H1 (cell line): ENCODE results near the gene SLTM. TPM values are rescaled to one million over a fixed set of nuclear protein-coding genes. Genes with fewer than 3 reads are reported as not detected.

Experiments used
- CTCF ChIA-PET: fragments of 300-600 bp; sonication (Branson Sonifier 250); formaldehyde crosslinking; loops from one replicate; lab custom pipeline; 2021; ENCODE audit not compliant: partially characterized antibody; lab: Charles Lee
- POLR2A ChIA-PET: fragments of 300-600 bp; sonication (Branson Sonifier 250); formaldehyde crosslinking; loops from one replicate; lab custom pipeline; 2021; ENCODE audit warnings: inconsistent platforms; ENCODE audit not compliant: partially characterized antibody; lab: Charles Lee
- DNase-seq, 2 experiments: peaks; one replicate each; pipeline versions ENCODE4 v3.0.0 to v3.0.0-alpha.2; 2010 to 2022; ENCODE audit warnings: low spot score in 2 of 2, low read depth in 1 of 2, mixed read lengths in 1 of 2
- FAIRE-seq: peaks from 2 replicates; lab custom pipeline; 2011; peaks lifted over from hg19 to GRCh38; lab: Jason Lieb, UNC
- H2AFZ ChIP-seq: 2 replicates; pipeline ENCODE4 v1.8.1; 2012; ENCODE audit warnings: low read length, inconsistent platforms
- H2AK5ac ChIP-seq: 2 replicates; pipeline ENCODE4 v1.6.1; 2013; ENCODE audit warnings: low read depth, low read length
- H2BK120ac ChIP-seq: replicated peaks from 2 replicates; pipeline ENCODE3; 2013; ENCODE audit warnings: low read depth, low read length, inconsistent platforms
- H2BK12ac ChIP-seq: 2 replicates; pipeline ENCODE4 v1.6.1; 2013; ENCODE audit warnings: low read depth, low read length
- H2BK15ac ChIP-seq: 2 replicates; pipeline ENCODE4 v1.6.1; 2013; ENCODE audit warnings: low read length
- H2BK20ac ChIP-seq: 2 replicates; pipeline ENCODE4 v1.6.1; 2013; ENCODE audit warnings: low read length
- H2BK5ac ChIP-seq: 2 replicates; pipeline ENCODE4 v1.6.1; 2013; ENCODE audit warnings: low read depth, low read length
- H3K14ac ChIP-seq: 2 replicates; pipeline ENCODE4 v1.6.1; 2013; ENCODE audit warnings: inconsistent platforms; ENCODE audit not compliant: insufficient read length
- H3K18ac ChIP-seq: 2 replicates; pipeline ENCODE4 v1.6.1; 2013; ENCODE audit warnings: low read length; ENCODE audit errors: extremely low read depth
- H3K23ac ChIP-seq: 2 replicates; pipeline ENCODE4 v1.6.1; 2013; ENCODE audit warnings: inconsistent platforms; ENCODE audit not compliant: insufficient read length
- H3K23me2 ChIP-seq: 2 replicates; pipeline ENCODE4 v1.6.1; 2013; ENCODE audit warnings: low read depth, low read length
- H3K27ac ChIP-seq: 2 replicates; pipeline ENCODE4 v1.6.1; 2011; ENCODE audit warnings: low read depth, low read length, inconsistent platforms
- H3K27me3 ChIP-seq, 4 experiments: replicated peaks in 1 of 4; 1 replicate in 1 of 4; 2 replicates in 3 of 4; pipeline versions ENCODE4 v1.6.1 to v1.8.1; 2011 to 2013; ENCODE audit warnings: low read length in 3 of 4, mild to moderate bottlenecking in 3 of 4, inconsistent platforms in 2 of 4, mixed read lengths in 2 of 4, moderate library complexity in 1 of 4; ENCODE audit not compliant: control insufficient read depth in 3 of 4, insufficient read depth in 3 of 4; ENCODE audit errors: extremely low read depth in 1 of 4
- H3K36me3 ChIP-seq, 4 experiments: 2 replicates each; pipeline versions ENCODE4 v1.6.1 to v1.8.1; 2011 to 2013; ENCODE audit warnings: mild to moderate bottlenecking in 4 of 4, low read length in 3 of 4, moderate library complexity in 2 of 4, control low read depth in 1 of 4, inconsistent platforms in 1 of 4; ENCODE audit not compliant: insufficient read depth in 4 of 4, control insufficient read depth in 2 of 4
- H3K4ac ChIP-seq: replicated peaks from 2 replicates; pipeline ENCODE3; 2013; ENCODE audit warnings: low read length, low read depth, mixed read lengths, inconsistent platforms; ENCODE audit not compliant: insufficient read length
- H3K4me1 ChIP-seq, 4 experiments: replicated peaks in 1 of 4; 1 replicate in 1 of 4; 2 replicates in 3 of 4; pipeline versions ENCODE4 v1.6.1 to v1.8.1; 2011 to 2013; ENCODE audit warnings: low read length in 3 of 4, inconsistent platforms in 2 of 4, mixed read lengths in 1 of 4; ENCODE audit not compliant: insufficient read depth in 4 of 4, control insufficient read depth in 3 of 4
- H3K4me2 ChIP-seq, 2 experiments: 2 replicates each; pipeline versions ENCODE4 v1.6.1 to v1.8.1; 2011 to 2013; ENCODE audit warnings: low read depth in 2 of 2, low read length in 2 of 2, control low read depth in 1 of 2, inconsistent platforms in 1 of 2, mild to moderate bottlenecking in 1 of 2; ENCODE audit not compliant: insufficient read depth in 1 of 2
- H3K4me3 ChIP-seq, 4 experiments: fragments of 200-600, 300-600 bp in 1 of 4; sonication (generic), shearing (Covaris generic), sonication (Bioruptor Twin) in 1 of 4; 2 replicates each; pipeline versions ENCODE4 v1.5.1 to v1.8.1; 2011 to 2016; ENCODE audit warnings: low read length in 4 of 4, low read depth in 3 of 4, control low read depth in 2 of 4, inconsistent platforms in 2 of 4, mild to moderate bottlenecking in 2 of 4, mixed read lengths in 1 of 4, moderate library complexity in 1 of 4; ENCODE audit not compliant: insufficient read depth in 2 of 4; ENCODE audit errors: extremely low read depth in 1 of 4
- H3K56ac ChIP-seq: replicated peaks from 2 replicates; pipeline ENCODE3; 2013; ENCODE audit warnings: low read depth, mild to moderate bottlenecking, mixed read lengths, low read length, inconsistent platforms; ENCODE audit not compliant: insufficient read length
- H3K79me1 ChIP-seq: 2 replicates; pipeline ENCODE4 v1.6.1; 2013; ENCODE audit warnings: low read depth, low read length, control low read depth
- H3K79me2 ChIP-seq, 2 experiments: 2 replicates each; pipeline versions ENCODE4 v1.6.1 to v1.8.1; 2012 to 2013; ENCODE audit warnings: low read length in 2 of 2, mild to moderate bottlenecking in 2 of 2, inconsistent platforms in 1 of 2; ENCODE audit not compliant: insufficient read depth in 2 of 2, control insufficient read depth in 1 of 2
- H3K9ac ChIP-seq, 4 experiments: replicated peaks in 1 of 4; 1 replicate in 1 of 4; 2 replicates in 3 of 4; pipeline versions ENCODE4 v1.6.1 to v1.8.1; 2011 to 2013; ENCODE audit warnings: low read depth in 3 of 4, low read length in 3 of 4, control low read depth in 2 of 4, mild to moderate bottlenecking in 2 of 4, moderate library complexity in 2 of 4, inconsistent platforms in 1 of 4; ENCODE audit errors: extremely low read depth in 1 of 4
- H3K9me3 ChIP-seq, 2 experiments: 2 replicates each; pipeline versions ENCODE4 v1.6.1 to v1.8.1; 2012 to 2013; ENCODE audit warnings: mild to moderate bottlenecking in 2 of 2, moderate library complexity in 2 of 2, control low read depth in 1 of 2, inconsistent platforms in 1 of 2, low read depth in 1 of 2, low read length in 1 of 2, mixed read lengths in 1 of 2; ENCODE audit not compliant: insufficient read depth in 2 of 2
- H4K20me1 ChIP-seq, 2 experiments: replicated peaks in 1 of 2; 2 replicates each; pipeline versions ENCODE3 to v1.8.1; 2011 to 2013; ENCODE audit warnings: inconsistent platforms in 2 of 2, low read length in 2 of 2, mild to moderate bottlenecking in 1 of 2; ENCODE audit not compliant: insufficient read depth in 2 of 2, control insufficient read depth in 1 of 2
- H4K5ac ChIP-seq: 2 replicates; pipeline ENCODE4 v1.6.1; 2013; ENCODE audit warnings: low read length, low read depth, mixed read lengths, inconsistent platforms; ENCODE audit not compliant: insufficient read length
- H4K8ac ChIP-seq: 2 replicates; pipeline ENCODE4 v1.8.0; 2013; ENCODE audit warnings: mild to moderate bottlenecking, moderate library complexity, low read length, inconsistent platforms; ENCODE audit not compliant: insufficient read depth; ENCODE audit errors: extremely low read depth
- H4K91ac ChIP-seq: replicated peaks from 2 replicates; pipeline ENCODE3; 2013; ENCODE audit warnings: low read length, mixed read lengths, inconsistent platforms; ENCODE audit not compliant: insufficient read length
- ASH2L ChIP-seq: fragments of 200-600, 300-600 bp; sonication (generic); IDR thresholded peaks from one replicate; pipeline ENCODE4 v1.7.1; 2017; ENCODE audit warnings: low read length
- BACH1 ChIP-seq: IDR thresholded peaks from 2 replicates; pipeline ENCODE4 v1.6.1; 2012; ENCODE audit warnings: low read length, improper control_type of control experiment
- EP300 ChIP-seq, 2 experiments: IDR thresholded peaks; 1 replicate in 1 of 2; 2 replicates in 1 of 2; pipeline ENCODE4 v1.6.1; 2011 to 2012; ENCODE audit warnings: low read depth in 2 of 2, low read length in 2 of 2, mild to moderate bottlenecking in 2 of 2, borderline replicate concordance in 1 of 2, inconsistent platforms in 1 of 2, moderate library complexity in 1 of 2
- NRF1 ChIP-seq: IDR thresholded peaks from 2 replicates; pipeline ENCODE4 v1.6.1; 2011; ENCODE audit warnings: mild to moderate bottlenecking, low read depth, low read length, improper control_type of control experiment
- POLR2A ChIP-seq, 2 experiments: IDR thresholded peaks; 1 replicate in 1 of 2; 2 replicates in 1 of 2; pipeline ENCODE4 v1.6.1; 2011; ENCODE audit warnings: low read depth in 2 of 2, low read length in 2 of 2, mild to moderate bottlenecking in 2 of 2; ENCODE audit errors: control extremely low read depth in 1 of 2
- RXRA ChIP-seq: IDR thresholded peaks from 2 replicates; pipeline ENCODE4 v1.6.1; 2011; ENCODE audit warnings: low read depth, mild to moderate bottlenecking, low read length, moderate library complexity; ENCODE audit not compliant: insufficient read depth
- SIRT6 ChIP-seq: IDR thresholded peaks from one replicate; pipeline ENCODE4 v1.7.1; 2012; ENCODE audit warnings: low read length, inconsistent platforms
- TBP ChIP-seq: IDR thresholded peaks from 2 replicates; pipeline ENCODE4 v1.6.1; 2011; ENCODE audit warnings: low read depth, low read length, improper control_type of control experiment
- TEAD4 ChIP-seq: IDR thresholded peaks from 2 replicates; pipeline ENCODE4 v1.6.1; 2012; ENCODE audit warnings: low read depth, low read length, inconsistent platforms, mixed read lengths
- WGBS, 2 experiments: shearing (Covaris generic) in 1 of 2; methylation state at CpG; one replicate each; pipeline versions ENCODE4 v1.1.6 to v1.1.7; 2013 to 2015; ENCODE audit warnings: low lambda C conversion rate in 2 of 2, mixed read lengths in 2 of 2, inconsistent platforms in 1 of 2, low coverage in 1 of 2, missing lambda C conversion rate in 1 of 2; ENCODE audit not compliant: insufficient replicate concordance in 2 of 2, insufficient coverage in 1 of 2, insufficient read length in 1 of 2; ENCODE audit errors: extremely low coverage in 1 of 2, missing lambda C conversion rate in 1 of 2; 5-methylcytosine and 5-hydroxymethylcytosine counted together
- polyA plus RNA-seq, 7 experiments: library from polyadenylated mRNA; depleted of rRNA in 3 of 7; stranded (reverse) in 5 of 7; unstranded in 2 of 7; fragments of >200 nt in 5 of 7; fragments of 200-250 nt in 2 of 7; gene quantifications; 1 replicate in 5 of 7; 2 replicates in 1 of 7; 4 replicates in 1 of 7; pipeline versions ENCODE4 v1.2.1 to v1.2.3, GENCODE V29; 2011 to 2013; ENCODE audit warnings: missing spikeins in 2 of 7, mixed read lengths in 2 of 7
- total RNA-seq: library from RNA; stranded (reverse); fragmentation: NEBNext Ultra II Directional; extraction: Animal tissue kit (Norgen Biotek cat#: 25700); gene quantifications from 2 replicates; pipeline ENCODE4 v1.2.1, GENCODE V29; 2021

SLTM gene
- total and polyA plus RNA-seq, 2 of the 8 experiments (the other 6 are each of a cell fraction or from before 2014, with no cell fraction given) = 30.8 to 149 TPM

DNA sequence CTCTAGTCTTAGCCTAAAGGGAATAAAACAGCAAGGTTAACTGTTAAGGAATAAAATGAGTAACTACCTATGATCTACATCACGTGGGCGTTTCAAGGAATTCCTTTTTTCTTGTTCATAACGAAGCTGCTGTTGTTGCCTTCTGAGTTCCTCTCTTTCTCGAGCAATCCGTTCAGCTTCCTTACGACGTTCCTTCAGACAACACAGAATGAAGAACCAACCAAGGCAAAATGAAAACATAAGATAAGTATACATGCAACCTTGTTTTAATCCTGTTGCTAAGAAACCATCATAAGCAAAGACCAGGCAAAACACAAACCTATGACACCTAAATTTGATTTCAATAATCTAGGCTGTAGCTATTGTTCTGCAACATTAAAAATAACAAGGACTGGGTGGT lies 44.1 kb downstream of the SLTM start:
- peaks cover 27 to 100% (median 85%) of the 10 kb centered on the region in 4 experiments for H3K36me3 ChIP-seq
- no peak for DNase-seq

More for the DNA sequence above, 44.1 kb downstream of the SLTM start:
- 98% methylated on average over 7 of the region's 7 CpGs; no CpG with 5 or more reads in 1 of the 2 experiments for WGBS, 2 experiments
- POLR2A ChIA-PET = interaction anchor here (0.6 to 1.1 kb wide), 4 partner anchors 8 to 35 kb away, joined by 3 to 4 read pairs (median 3); no protein-coding TSS in a partner anchor
- Histone ChIP-seq H4K91ac (no peak overlapping the region), H3K56ac (no peak overlapping the region), H3K9me3 (no peaks in the 10 kb centered on the region), H3K4ac (no peak overlapping the region), H2AFZ (no peak overlapping the region), H2BK12ac (no peak overlapping the region), H3K23me2 (no peaks in the 10 kb centered on the region), H4K5ac (no peak overlapping the region), H3K79me2 (no peaks in the 10 kb centered on the region), H3K4me3 (no peak overlapping the region), H3K4me1 (no peaks in the 10 kb centered on the region), H3K14ac (no peak overlapping the region), H3K9ac (no peak overlapping the region), H4K8ac (no peak overlapping the region), H3K27ac (no peak overlapping the region), H3K23ac (no peak overlapping the region), H3K27me3 (no peaks in the 10 kb centered on the region), H2BK20ac (no peak overlapping the region)
- CTCF ChIA-PET = interaction anchor here (0.6 to 2.1 kb wide), 3 partner anchors 14 to 635 kb away, joined by 3 to 5 read pairs (median 3); no protein-coding TSS in a partner anchor
- no peak for FAIRE-seq
- TF ChIP-seq BACH1 (no peak), ASH2L (no peak), TEAD4 (no peak), SIRT6 (no peak), TBP (no peak), POLR2A (IDR thresholded peaks at IDR 0.05; ENCODE audit: control extremely low read depth in 1 of 2, low read depth in 2 of 2, low read length in 2 of 2) (no peak), NRF1 (no peak), EP300 (IDR thresholded peaks at IDR 0.05; ENCODE audit: borderline replicate concordance in 1 of 2, low read depth in 2 of 2, low read length in 2 of 2) (no peak), RXRA (no peak)
- TF ChIP-seq, all 59 proteins: peak for 0
- H2AK5ac ChIP-seq = no peak overlapping the region
- H3K18ac ChIP-seq = no peak overlapping the region
- no peak overlapping the region for H3K4me2 ChIP-seq
- H3K79me1 ChIP-seq = no peaks in the 10 kb centered on the region
- H2BK120ac ChIP-seq = no peak overlapping the region
- H4K20me1 ChIP-seq = peaks cover 1 to 4% of the 10 kb centered on the region in 2 experiments
- no peak overlapping the region for H2BK5ac ChIP-seq
- no peak overlapping the region for H2BK15ac ChIP-seq
